Epidermal melanocyte (primary cell): ENCODE results near the gene CAMK2N1.
"Not testable (repeated sequence)": the region's sequence is repeated elsewhere in the genome, so short reads cannot be mapped to it uniquely, and the experiment has no call there.

ENCODE experiments used
- DNase-seq: peaks from one replicate; pipeline ENCODE4 v3.0.0; 2011; ENCODE audit warnings: low spot score; ENCODE audit not compliant: insufficient read length

CAMK2N1 gene

DNA sequence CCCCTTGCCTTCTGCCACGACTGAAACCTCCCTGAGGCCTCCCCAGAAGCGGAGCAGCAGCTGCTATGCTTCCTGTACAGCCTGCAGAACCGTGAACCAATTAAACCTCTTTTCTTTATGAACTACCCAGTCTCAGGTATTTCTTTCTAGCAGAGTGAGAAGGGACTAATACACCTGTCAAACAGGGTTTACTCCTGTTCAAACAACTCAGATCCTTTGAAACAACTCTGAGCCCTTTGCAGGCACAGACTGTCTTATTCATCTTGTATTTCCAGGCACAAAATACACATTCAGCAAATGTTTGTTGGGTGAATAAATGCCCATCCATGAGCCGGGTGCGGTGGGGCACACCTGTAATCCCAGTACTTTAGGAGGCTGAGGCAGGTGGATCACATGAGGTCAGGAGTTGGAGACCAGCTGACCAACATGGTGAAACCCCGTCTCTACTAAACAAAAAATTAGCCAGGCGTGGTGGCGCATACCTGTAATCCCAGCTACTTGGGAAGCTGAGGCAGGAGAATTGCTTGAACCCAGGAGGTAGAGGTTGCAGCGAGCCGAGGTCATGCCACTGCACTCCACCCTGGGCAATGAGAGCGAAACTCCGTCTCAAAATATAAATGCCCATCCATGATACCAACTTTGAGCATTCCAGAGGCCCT lies 10.8 kb upstream of the CAMK2N1 start:
- DNase-seq = not testable (repeated sequence)

DNA sequence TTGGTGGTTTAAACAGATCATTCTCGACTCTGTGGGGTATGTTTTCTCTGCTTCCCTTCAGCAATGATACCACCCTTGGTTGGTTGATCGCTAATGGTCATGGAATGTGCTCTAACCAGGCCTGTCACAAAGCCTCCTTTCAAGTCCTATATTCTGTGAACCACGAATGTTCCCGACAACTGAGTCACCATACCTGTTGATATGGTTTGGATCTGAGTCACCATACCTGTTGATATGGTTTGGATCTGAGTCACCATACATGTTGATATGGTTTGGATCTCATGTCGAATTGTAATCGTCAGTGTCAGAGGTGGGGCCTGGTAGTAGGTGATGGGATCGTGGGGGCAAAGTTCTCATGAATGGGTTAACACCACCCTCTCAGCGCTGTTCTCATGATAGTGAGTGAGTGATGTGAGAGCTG lies 10.2 kb upstream of the CAMK2N1 start:
- DNase-seq = no peak

DNA sequence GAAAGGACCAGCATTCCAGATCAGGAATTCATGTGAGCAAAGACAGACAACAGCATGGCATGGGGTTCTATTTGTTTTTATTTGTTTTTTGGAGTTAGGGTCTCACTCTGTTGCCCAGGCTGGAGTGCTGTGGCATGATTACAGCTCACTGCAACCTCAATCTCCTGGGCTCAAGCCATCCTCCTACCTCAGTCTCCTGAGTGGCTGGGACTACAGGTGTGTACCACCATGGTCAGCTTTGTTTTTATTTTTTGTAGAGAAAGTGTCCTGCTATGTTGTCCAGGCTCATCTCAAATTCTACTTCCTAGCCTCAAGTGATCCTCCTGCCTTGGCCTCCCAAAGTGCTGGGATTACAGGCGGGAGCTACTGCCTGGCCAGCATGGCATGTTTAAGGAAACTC lies 9.7 kb upstream of the CAMK2N1 start:
- DNase-seq = no peak

DNA sequence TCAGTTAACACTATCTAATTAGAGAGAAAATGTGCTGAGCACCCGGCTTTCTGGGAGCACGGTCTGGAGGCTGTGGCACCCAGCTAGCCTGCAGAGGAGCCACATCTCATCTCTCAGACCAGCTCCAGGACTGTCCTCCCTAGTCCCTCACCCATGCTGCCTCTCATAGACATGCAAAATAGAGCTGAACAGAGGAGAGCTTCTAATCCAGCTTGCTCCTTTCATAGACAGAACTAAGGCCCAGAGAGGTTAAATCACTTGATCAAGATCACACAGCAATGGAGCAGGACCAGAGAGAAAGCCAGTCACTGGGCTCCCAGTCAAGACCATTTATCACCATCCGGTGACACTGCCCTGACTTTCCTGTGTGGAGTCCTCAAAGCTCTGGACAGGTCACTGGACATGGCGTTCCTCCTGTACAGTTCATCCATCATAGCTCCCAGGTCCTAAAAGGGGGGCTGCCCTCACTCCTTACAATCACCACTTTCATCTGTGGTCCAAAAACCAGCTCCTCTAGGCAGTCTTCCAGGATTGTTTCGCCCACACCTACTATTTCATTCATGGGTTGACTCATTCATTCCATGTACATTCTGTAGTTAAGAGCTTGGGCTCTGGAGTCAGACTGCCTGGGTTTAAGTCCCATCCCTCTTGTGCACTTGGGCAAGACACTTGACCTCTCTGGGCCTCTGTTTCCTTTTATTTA lies 8.8 kb upstream of the CAMK2N1 start:
- no peak for DNase-seq

DNA sequence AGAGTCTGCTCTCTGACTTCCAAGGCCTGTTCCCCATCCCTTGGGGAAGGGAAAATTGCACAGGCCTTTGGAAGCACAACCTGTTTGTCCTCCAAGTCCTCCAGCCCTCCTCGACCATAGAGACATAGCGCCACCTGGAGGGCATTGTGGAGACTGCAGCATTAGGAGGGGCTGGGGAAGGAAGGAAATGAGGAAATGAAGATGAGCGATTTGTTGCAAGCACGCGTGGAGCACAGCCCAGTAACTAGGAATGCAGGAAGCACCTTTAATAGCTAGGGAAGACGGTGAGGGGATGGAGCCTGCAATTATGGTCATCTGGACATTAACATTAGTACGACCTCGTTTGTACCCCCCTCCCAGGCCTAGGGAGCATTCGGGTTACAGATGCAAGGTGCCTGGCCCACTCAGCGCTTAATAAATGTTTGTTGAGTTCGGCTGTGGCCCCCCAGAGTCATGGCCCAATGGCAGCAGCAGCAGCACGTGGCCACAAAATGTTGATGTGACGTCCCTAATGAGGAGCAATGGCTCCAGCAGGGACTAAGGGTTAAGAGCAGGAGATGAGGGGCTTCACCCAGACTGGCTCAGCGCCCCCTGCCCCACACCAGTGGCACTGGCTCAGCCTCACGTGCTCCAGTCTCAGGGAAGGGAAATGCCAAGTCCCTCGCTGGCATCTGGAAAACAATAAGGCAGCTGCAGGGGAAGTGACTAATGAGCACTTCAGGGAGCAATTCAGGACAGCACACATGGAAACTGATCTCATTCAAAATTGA lies 8.0 kb upstream of the CAMK2N1 start:
- DNase-seq = peak; percentile 90

DNA sequence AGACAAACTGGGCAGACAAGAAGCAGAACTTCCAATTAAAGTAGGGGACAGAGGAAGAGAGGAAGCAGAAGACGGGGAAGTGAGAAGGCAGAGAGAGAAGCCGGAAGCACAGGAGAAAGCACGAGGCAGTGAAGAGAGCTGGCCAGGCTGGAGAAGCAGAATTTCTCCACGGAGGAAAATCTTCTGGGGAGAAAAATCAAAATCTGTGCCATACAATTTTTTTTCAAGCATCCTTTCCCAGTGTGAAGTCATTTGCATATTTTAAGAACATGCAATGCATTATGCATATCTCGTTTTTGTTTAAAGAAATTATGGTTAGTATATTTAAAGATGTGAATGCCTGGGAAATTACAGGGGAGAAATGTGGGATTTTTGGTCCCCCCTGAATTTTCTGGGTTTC lies 7.3 kb upstream of the CAMK2N1 start:
- no peak for DNase-seq

DNA sequence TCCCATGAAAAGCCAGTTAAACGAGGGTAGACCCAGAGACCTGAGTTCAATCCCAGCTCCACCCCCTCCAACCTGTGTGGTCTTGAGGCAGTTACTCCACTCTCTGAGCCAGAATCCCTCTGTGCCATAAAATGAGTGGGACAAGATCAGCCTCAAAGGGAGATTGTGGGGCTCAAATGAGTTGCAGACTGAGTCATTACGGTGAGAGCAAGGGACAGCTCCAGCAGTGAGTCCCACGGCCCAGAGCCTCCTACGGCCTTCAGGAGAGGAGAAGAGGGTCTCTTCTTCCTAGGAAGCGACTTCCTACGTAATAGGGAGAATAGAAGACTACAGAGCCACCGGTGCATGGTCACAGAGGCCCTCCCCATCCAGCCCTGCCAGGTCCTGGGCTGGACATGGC lies 6.7 kb upstream of the CAMK2N1 start:
- no peak for DNase-seq

DNA sequence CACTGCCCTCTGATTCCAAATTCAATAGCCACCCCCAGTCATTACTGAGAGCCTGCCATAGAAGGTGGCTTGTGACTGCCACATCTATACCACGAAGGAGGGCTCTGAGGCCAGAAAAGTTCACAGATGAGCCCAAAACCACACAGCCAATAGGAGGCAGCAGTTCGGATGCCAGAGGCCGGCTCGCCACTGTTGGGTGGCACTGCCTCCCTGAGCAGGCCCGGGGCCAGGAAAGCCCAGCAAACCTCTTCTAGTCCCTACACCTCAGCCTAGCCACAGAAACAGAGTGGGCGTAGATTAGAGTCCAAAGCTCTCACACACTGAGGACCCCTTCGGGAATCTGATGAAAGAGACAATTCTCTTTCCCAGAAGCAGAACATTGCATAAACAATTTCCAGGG lies 5.9 kb upstream of the CAMK2N1 start:
- no peak for DNase-seq

DNA sequence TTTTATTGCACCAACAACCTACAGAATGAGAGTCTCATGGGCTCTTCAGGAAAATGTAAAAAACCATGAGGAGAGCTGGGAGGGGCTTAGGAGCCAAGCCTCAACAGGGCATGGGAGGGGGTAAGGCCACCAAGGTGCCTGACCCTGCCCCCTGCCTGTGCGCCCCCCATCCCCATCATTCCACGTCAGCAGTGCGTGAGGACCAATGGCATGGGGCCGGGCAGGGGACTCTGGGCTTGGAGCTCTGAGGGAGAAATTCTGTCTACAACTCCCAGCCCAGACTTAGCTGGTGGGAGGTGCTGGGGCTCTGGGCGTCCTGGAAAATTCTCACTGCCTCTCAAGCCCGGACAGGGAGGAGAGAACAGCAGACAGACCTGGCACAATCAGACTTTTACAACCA lies 5.2 kb upstream of the CAMK2N1 start:
- no peak for DNase-seq

DNA sequence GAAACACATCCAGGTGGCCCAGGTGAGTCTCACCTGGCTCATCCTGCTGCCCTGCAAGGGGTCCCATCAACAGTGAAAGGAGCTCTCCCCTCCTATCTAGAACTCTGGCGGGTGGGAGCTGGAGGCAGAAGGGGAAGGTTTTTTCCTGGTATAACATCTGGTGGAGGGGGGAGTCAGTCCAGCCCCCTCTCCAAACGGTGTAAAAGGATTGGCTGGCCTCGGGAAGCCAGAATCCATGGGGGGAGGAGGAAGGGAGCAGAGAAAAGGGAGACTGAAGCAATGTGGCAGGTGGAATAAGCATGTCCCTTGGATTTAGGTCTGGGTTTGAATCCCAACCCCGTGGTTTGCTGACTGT lies 1.2 kb upstream of the CAMK2N1 start:
- no peak for DNase-seq

DNA sequence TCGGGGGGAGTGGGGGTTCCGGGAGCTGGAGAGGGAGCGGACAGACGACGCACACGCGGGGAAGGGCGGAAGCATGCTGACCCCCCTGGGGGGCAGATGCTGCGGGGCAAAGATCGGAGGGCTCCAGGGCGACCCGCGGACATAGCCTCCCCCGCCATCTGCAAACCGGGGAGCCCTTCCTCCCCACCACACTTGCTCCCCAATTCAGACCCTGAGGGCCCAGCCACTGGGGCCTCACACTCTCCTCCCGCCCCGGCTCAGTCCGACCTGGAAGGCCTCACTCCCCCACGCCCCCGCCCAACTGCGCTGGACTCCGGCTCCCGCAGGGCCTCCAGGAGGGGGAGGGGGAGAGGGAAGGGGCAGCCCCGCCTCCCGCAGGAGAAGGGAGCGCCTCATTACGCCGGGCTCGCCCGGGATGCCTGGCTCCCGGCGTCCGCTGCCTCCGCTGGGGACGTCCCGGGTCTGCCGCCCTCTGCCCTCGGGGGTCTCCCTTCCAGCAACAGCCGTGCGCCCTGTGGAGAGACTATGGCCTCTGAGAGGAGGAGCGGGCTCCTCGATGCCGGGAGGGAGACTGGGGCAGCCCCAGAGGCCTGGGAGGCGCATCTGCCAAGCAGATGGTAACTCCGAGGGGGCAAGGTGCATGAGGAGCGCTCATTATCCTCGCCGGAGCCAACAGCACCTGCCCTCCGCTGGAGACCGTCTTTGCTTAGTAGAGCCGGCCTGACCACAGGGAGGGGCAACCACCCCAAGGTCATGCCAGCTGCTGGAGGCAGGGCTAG lies 636 bp upstream of the CAMK2N1 start:
- DNase-seq = peak; percentile 68

DNA sequence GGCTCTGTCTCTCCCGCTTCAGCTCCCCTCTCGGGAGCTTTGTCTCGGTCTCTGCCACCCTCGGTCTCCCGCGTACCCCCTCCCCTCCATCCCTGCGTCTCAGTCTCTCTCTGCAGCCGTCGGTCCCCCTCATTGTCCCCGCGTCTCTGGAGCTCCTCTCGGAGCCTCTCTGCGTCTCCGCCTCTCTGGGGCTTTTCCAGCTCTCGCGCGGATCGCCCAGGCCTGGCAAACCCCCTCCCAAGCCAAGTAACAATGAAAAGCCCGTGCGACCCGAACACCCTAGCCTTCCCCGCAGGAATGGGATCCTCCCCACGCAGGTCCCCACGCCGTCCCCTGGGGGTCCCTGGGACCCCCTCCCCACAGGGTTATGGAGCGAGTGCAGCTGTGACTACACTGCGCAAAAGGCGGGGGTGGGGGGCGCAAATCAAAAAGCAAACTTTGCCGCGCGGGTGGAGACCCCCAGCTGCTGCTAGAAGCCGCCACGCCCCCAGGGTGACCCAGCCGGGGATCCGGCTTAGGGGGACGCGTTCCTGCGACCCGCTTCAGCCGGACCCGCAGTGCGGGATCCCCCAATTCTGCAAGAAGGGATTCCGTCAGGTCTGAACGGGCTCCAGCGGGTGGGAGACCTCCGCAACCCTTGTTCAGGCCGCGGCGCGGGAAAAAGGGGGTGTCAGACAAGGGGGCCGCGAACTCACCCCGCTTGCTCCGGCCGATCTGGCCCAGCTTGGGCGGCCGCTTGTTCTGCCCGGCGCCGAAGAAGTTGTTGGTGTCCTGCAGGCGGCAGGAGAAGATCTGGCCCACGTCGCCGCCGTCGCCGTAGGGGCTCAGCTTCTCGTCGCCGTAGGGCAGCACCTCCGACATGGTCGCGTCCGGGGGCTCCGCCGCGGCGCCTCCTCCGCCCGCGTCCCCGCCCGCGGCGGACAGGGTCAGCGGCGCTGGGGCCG lies 1.2 kb downstream of the CAMK2N1 start:
- no peak for DNase-seq

DNA sequence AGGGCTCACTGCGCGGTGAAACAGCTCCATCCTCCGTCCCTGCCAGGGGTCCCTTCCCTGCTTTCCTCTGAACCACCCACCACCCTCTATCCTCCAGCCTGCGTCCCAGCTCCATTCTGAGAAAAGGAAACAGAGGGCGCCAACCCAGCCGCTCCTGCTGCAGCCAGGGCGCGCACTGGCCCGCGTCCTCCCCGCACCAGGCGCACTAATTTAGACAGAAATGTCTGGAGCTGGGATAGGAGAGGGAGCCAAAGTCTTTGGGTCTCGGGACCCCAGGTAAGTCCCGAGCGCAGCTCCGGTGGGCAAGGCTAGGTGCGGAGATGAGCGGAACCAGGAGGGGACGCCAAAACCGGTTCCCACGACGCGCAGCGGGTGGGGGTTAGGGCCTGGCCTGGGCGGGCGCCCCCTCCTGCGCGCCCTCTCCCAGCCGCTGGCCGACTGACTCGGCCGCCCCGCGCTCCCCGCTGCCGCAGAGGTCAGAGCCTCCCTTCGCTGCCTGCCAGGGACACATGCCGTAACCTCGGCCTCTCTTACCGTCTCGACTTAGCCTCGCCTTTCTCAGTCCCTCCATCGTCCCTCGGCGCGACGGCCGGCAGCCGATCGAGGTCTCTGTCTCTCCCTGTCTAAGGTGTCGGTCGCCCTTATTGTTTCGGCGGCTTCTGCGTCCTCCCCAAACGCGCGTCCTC lies 2.0 kb downstream of the CAMK2N1 start:
- no peak for DNase-seq

DNA sequence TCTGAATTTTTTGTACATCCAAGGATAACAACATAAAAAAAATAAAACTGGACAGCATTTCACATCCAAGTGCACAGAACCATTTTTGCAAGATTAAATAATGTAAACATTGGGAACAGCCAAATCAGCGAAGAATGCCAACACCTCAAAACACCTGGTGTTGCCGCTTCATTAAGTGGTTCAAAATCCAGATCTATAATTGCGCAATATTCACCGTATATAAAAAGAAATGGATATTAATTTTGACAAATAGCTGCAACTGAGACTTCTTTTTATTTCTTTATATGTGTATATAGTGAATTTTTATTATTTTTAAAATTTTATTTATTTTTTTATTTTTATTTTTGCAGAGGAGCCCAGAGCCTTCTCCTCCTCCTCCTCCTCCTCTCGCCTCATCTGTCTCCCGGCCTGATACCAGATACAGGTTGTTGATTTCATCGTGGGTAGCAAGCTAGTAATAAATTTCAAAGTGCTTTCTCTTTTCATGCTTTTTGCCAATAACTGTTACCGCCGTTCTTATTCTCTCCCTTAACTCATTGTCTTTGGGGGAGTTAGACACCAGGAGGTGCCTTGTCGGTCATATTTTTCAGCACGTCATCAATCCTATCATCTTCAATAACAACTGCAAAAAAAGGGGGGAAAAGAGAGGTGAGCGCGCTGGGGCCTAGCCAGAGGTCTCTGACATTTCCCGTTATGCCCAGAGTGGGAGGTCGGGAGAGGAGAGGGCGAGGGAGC lies 2.7 kb downstream of the CAMK2N1 start:
- DNase-seq = no peak

DNA sequence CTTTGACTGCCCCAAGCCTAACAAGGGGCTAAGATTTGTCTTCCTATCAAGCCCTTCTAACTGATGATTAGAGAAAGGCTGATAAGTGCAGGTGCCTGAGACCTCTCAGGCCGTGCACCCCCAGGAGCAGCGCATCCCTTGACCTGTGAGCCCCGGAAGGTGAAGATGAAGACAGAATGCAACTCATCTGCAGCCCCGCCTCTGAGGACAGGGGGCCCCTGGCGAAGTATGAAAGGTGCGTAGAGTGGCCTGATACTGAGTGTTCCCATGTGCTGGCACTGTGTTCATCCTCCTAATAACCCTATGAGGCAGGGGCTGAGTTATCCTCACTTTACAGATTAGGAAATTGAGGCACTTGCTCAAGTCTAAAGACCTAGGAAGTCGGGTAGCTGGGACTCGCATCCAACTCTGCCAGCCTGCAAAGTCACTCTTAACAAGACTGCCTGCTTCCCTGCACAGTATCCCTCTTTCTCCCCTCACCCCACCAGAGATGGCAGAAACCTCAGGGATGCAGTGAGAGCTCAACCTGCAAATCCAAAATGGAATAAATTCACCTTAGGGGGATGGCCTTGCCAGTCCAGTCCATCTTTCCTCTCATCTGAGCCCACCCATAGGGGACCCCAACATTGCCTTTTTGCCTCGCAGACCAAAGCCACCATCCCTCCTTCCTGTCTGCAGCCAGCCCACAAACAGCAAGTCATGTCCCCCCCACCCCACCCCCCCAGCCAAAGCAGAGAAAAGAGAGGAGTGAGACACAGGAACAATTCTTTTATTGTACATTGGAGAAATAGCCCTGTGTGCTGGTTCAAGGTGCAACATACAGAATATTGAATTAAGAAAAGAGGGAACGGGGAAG lies 4.1 kb downstream of the CAMK2N1 start:
- DNase-seq = no peak

DNA sequence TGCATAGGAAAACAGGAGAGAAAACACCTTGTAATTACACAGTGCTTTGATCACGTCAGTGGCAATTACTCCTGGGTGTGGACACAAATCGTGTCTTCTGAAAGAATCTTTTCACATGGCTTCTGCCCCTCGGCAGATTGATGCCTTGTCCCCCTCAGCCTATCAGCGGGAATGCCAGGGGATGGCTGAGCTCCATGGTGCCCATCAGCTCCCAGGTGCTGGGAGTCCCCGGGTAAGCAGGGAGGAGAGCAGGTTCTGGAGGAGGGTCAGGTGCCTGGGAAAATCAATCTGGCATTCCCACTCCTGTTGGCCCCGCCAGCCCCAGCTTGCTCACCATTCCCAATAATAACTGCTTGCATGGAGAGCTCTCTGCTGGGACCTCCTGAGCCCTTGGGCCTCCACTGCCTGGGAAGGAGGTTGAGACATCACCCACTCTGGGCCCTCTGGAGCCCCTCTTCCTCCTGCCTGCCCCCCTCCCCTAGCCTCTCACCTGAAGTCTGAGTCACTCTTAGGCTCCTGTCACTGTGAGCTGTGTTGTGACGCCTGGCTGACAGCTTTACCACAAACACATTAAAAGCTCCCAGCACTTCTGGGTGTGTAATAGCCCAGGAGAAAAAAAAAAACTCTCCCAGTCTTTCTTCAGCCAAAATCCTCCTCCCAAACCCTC lies 4.9 kb downstream of the CAMK2N1 start:
- no peak for DNase-seq

DNA sequence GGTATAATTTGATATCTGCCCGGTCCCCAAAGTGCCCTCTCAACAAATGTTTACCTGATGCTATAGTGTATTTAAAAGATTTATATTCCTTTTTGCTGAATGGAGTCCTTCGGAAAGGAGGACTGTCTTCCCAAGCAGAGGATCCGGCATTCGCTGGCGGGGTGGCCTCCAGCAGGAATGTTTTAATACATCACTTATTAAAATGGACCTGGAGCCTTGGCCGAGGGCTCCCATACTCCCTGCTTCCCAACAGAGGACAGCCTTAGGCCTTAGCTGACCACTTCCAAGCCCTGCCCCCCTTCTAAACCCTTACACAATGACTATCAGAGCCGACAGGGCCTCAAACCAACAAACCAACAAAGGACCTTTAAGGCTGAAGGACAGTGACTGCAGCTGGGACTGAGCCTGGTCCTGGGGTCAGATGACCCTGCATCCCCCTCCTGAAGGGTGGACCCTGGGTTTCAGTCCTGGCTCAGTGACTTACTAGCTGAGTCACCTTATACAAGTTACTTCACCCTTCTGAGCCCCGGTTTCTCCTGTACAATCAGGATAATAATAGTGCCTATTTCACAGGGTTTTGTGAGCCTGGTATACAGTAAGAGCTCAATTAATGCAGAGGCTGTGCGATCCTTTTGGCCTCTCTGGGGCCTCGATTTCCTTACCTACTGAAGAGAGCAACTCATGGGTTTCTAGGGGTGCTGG lies 5.6 kb downstream of the CAMK2N1 start:
- DNase-seq = no peak
